Endodermal cell (in vitro differentiated cells): ENCODE results near the gene EFNB3. TPM values are rescaled to one million over a fixed set of nuclear protein-coding genes. Genes with fewer than 3 reads are reported as not detected.

Experiments used
- DNase-seq: peaks from one replicate; pipeline ENCODE4 v3.0.0-alpha.2; 2017
- H3K27ac ChIP-seq: 2 replicates; pipeline ENCODE4 v1.5.1; 2013; ENCODE audit warnings: mild to moderate bottlenecking, low read depth, low read length, moderate library complexity
- H3K27me3 ChIP-seq: 2 replicates; pipeline ENCODE4 v1.6.1; 2013; ENCODE audit warnings: mild to moderate bottlenecking, low read length, moderate library complexity; ENCODE audit not compliant: insufficient read depth, control insufficient read depth, poor library complexity, severe bottlenecking
- H3K36me3 ChIP-seq: 2 replicates; pipeline ENCODE4 v1.7.0; 2013; ENCODE audit warnings: mild to moderate bottlenecking, low read length, moderate library complexity; ENCODE audit not compliant: control insufficient read depth, insufficient read depth
- H3K4me1 ChIP-seq: one replicate; pipeline ENCODE4 v1.7.0; 2013; ENCODE audit warnings: low read length; ENCODE audit not compliant: control insufficient read depth, insufficient read depth
- H3K4me3 ChIP-seq: 2 replicates; pipeline ENCODE4 v1.5.1; 2013; ENCODE audit warnings: mild to moderate bottlenecking, low read length, moderate library complexity
- H3K9ac ChIP-seq: 2 replicates; pipeline ENCODE4 v1.6.1; 2013; ENCODE audit warnings: mild to moderate bottlenecking, low read length, moderate library complexity; ENCODE audit not compliant: poor library complexity, severe bottlenecking; ENCODE audit errors: extremely low read depth
- H3K9me3 ChIP-seq: 2 replicates; pipeline ENCODE4 v1.6.1; 2013; ENCODE audit warnings: mild to moderate bottlenecking, low read length, moderate library complexity; ENCODE audit not compliant: control insufficient read depth
- H3K27ac Mint-ChIP-seq: 2 replicates; pipeline ENCODE4 v1.8.0; 2020; ENCODE audit warnings: mixed read lengths
- H3K27me3 Mint-ChIP-seq: 2 replicates; pipeline ENCODE4 v1.8.0; 2021; ENCODE audit warnings: mild to moderate bottlenecking, mixed read lengths; ENCODE audit not compliant: insufficient read depth
- H3K36me3 Mint-ChIP-seq: 2 replicates; pipeline ENCODE4 v1.8.0; 2020; ENCODE audit warnings: low read depth, mixed read lengths
- H3K4me1 Mint-ChIP-seq: 2 replicates; pipeline ENCODE4 v1.8.0; 2020; ENCODE audit warnings: mixed read lengths
- H3K4me3 Mint-ChIP-seq: 2 replicates; pipeline ENCODE4 v1.8.0; 2020; ENCODE audit warnings: mild to moderate bottlenecking, moderate library complexity, mixed read lengths
- H3K9me3 Mint-ChIP-seq: 2 replicates; pipeline ENCODE4 v1.8.0; 2020; ENCODE audit warnings: mild to moderate bottlenecking, mixed read lengths
- WGBS, 2 experiments: methylation state at CpG; one replicate each; pipeline versions ENCODE4 v1.1.5 to v1.1.7; 2013; ENCODE audit warnings: missing lambda C conversion rate in 2 of 2, mixed read lengths in 1 of 2; ENCODE audit not compliant: insufficient coverage in 1 of 2, insufficient read length in 1 of 2; 5-methylcytosine and 5-hydroxymethylcytosine counted together
- total RNA-seq, 2 donors: library from RNA; stranded (reverse); fragmentation: NEBNext Ultra II Directional in 1 of 2; extraction: Animal tissue kit (Norgen Biotek cat#: 25700) in 1 of 2; gene quantifications; 2 replicates in 1 of 2; 3 replicates in 1 of 2; pipeline ENCODE4 v1.2.1, GENCODE V29; 2021
- TF ChIP-seq, protein P1 (sequence below): fragments of 200-600 bp; sonication (generic); conservative IDR thresholded peaks from 2 replicates; pipeline ENCODE4 v1.5.0; 2021; ENCODE audit warnings: antibody characterized with exemption, mild to moderate bottlenecking

EFNB3 gene
- total RNA-seq, 2 donors from 2014 or later: 12.8 to 15.0 TPM

DNA sequence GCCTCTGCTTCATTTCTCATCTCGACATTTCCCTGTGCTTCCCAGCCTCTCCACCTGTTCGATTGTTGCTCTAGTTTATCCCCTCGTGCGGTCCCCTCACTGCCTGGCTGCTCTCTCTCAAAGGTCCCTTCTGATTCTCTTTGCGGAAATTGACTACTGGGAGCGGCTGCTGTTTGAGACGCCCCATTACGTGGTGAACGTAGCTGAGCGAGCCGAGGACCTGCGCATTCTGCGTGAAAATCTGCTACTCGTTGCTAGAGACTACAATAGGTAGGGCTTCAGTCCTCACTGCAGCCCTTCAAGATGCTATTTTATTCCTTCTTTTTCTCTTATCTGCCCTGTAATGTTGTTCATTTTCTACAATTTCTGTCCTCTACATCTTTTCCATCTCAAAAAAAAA lies 52.0 kb downstream of the EFNB3 start:
- Mint-ChIP-seq H3K4me1 (no peaks in the 10 kb centered on the region), H3K27ac (no peak overlapping the region), H3K36me3 (no peaks in the 10 kb centered on the region), H3K9me3 (peaks cover 5% of the 10 kb centered on the region), H3K27me3 (peaks cover 21% of the 10 kb centered on the region), H3K4me3 (no peak overlapping the region)
- no peaks in the 10 kb centered on the region for H3K27me3 ChIP-seq
- no peak overlapping the region for H3K4me3 ChIP-seq
- no peaks in the 10 kb centered on the region for H3K9me3 ChIP-seq
- no peaks in the 10 kb centered on the region for H3K36me3 ChIP-seq
- DNase-seq: no peak
- H3K9ac ChIP-seq: no peak overlapping the region
- 91 to 94% methylated on average over 14 of the region's 14 CpGs for WGBS, 2 experiments
- H3K4me1 ChIP-seq: no peaks in the 10 kb centered on the region
- no peak overlapping the region for H3K27ac ChIP-seq
- TF ChIP-seq, protein P1, sequence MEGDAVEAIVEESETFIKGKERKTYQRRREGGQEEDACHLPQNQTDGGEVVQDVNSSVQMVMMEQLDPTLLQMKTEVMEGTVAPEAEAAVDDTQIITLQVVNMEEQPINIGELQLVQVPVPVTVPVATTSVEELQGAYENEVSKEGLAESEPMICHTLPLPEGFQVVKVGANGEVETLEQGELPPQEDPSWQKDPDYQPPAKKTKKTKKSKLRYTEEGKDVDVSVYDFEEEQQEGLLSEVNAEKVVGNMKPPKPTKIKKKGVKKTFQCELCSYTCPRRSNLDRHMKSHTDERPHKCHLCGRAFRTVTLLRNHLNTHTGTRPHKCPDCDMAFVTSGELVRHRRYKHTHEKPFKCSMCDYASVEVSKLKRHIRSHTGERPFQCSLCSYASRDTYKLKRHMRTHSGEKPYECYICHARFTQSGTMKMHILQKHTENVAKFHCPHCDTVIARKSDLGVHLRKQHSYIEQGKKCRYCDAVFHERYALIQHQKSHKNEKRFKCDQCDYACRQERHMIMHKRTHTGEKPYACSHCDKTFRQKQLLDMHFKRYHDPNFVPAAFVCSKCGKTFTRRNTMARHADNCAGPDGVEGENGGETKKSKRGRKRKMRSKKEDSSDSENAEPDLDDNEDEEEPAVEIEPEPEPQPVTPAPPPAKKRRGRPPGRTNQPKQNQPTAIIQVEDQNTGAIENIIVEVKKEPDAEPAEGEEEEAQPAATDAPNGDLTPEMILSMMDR: no peak

Other genes starting within 250 kb of the EFNB3 start
- 10 to 100 TPM; 18.8 to 25.5 TPM for gene ZBTB4, start 225.6 kb upstream of the EFNB3 start, total RNA-seq
- under 1 TPM in 1 of 2 donors, not detected in 1; 0.33 TPM for gene SLC35G6, start 223.8 kb upstream of the EFNB3 start, total RNA-seq
- gene POLR2A, start 220.8 kb upstream of the EFNB3 start, total RNA-seq: 100 to 1,000 TPM; 129 to 189 TPM
- gene TNFSF12, start 156.1 kb upstream of the EFNB3 start, total RNA-seq: 1 to 10 TPM; 8.3 to 8.4 TPM
- 1 to 10 TPM; 1.7 to 3.0 TPM for gene TNFSF13, start 146.5 kb upstream of the EFNB3 start, total RNA-seq
- gene SENP3, start 143.3 kb upstream of the EFNB3 start, total RNA-seq: 10 to 100 TPM; 71.5 to 82.3 TPM
- under 1 TPM in 1 of 2 donors, not detected in 1; 0.44 TPM for gene CD68, start 125.6 kb upstream of the EFNB3 start, total RNA-seq
- gene MPDU1, start 121.3 kb upstream of the EFNB3 start, total RNA-seq: 10 to 100 TPM; 47.4 to 56.6 TPM
- gene SOX15, start 115.1 kb upstream of the EFNB3 start, total RNA-seq: 1 to 10 TPM; 6.4 to 7.3 TPM
- gene FXR2, start 90.3 kb upstream of the EFNB3 start, total RNA-seq: 10 to 100 TPM; 52.1 to 53.9 TPM
- gene SAT2, start 77.4 kb upstream of the EFNB3 start, total RNA-seq: 100 to 1,000 TPM in 1 of 2 donors, 10 to 100 TPM in 1; 82.7 to 103 TPM
- 1 to 10 TPM in 1 of 2 donors, under 1 TPM in 1; 0.77 to 1.9 TPM for gene SHBG, start 75.1 kb upstream of the EFNB3 start, total RNA-seq
- gene ATP1B2, start 54.3 kb upstream of the EFNB3 start, total RNA-seq: 1 to 10 TPM; 6.4 to 7.5 TPM
- 100 to 1,000 TPM; 113 to 130 TPM for gene TP53, start 17.7 kb upstream of the EFNB3 start, total RNA-seq
- gene WRAP53, start 16.7 kb upstream of the EFNB3 start, total RNA-seq: 10 to 100 TPM; 21.7 to 30.8 TPM
- gene DNAH2, start 12.5 kb downstream of the EFNB3 start, total RNA-seq: under 1 TPM; 0.42 to 0.69 TPM
- 10 to 100 TPM; 53.3 to 60.3 TPM for gene KDM6B, start 129.0 kb downstream of the EFNB3 start, total RNA-seq
- 10 to 100 TPM; 16.8 to 26.8 TPM for gene TMEM88, start 149.9 kb downstream of the EFNB3 start, total RNA-seq
- 10 to 100 TPM; 38.9 to 44.8 TPM for gene NAA38, start 152.4 kb downstream of the EFNB3 start, total RNA-seq
- gene CYB5D1, start 152.8 kb downstream of the EFNB3 start, total RNA-seq: 10 to 100 TPM; 10.6 to 12.9 TPM
- gene CHD3, start 183.6 kb downstream of the EFNB3 start, total RNA-seq: 10 to 100 TPM; 55.0 to 64.1 TPM
- 1 to 10 TPM; 1.1 to 1.6 TPM for gene RNF227, start 211.1 kb downstream of the EFNB3 start, total RNA-seq
- 1 to 10 TPM; 4.0 to 6.5 TPM for gene KCNAB3, start 224.7 kb downstream of the EFNB3 start, total RNA-seq
- 100 to 1,000 TPM; 150 to 170 TPM for gene TRAPPC1, start 226.7 kb downstream of the EFNB3 start, total RNA-seq
- gene CNTROB, start 227.0 kb downstream of the EFNB3 start, total RNA-seq: 10 to 100 TPM; 47.5 to 57.4 TPM